Astrocyte (in vitro differentiated cells and primary cell): ENCODE measurements around the gene MCAT.

Source experiments
- CTCF ChIP-seq: IDR thresholded peaks from 2 replicates; pipeline ENCODE4 v1.5.1; 2011; ENCODE audit warnings: low read depth, mild to moderate bottlenecking, inconsistent platforms, low read length, moderate library complexity; ENCODE audit not compliant: insufficient read depth
- EZH2 ChIP-seq: IDR thresholded peaks from 2 replicates; pipeline ENCODE4 v1.6.1; 2012; ENCODE audit warnings: mild to moderate bottlenecking, low read length, inconsistent platforms; ENCODE audit not compliant: insufficient read depth

GRCh38 chr22:43169310-43170130 is 26.3 kb upstream of the MCAT start:
- TF ChIP-seq CTCF = no peak
- TF ChIP-seq EZH2 = no peak
